GM10847 (cell line): ENCODE results near the gene TGM3.

Experiments
- POLR2A ChIP-seq: IDR thresholded peaks from 2 replicates; pipeline ENCODE4 v1.6.1; 2011; ENCODE audit not compliant: insufficient read length; ENCODE audit errors: extremely low read depth

Gene TGM3, protein sequence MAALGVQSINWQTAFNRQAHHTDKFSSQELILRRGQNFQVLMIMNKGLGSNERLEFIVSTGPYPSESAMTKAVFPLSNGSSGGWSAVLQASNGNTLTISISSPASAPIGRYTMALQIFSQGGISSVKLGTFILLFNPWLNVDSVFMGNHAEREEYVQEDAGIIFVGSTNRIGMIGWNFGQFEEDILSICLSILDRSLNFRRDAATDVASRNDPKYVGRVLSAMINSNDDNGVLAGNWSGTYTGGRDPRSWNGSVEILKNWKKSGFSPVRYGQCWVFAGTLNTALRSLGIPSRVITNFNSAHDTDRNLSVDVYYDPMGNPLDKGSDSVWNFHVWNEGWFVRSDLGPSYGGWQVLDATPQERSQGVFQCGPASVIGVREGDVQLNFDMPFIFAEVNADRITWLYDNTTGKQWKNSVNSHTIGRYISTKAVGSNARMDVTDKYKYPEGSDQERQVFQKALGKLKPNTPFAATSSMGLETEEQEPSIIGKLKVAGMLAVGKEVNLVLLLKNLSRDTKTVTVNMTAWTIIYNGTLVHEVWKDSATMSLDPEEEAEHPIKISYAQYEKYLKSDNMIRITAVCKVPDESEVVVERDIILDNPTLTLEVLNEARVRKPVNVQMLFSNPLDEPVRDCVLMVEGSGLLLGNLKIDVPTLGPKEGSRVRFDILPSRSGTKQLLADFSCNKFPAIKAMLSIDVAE

DNA sequence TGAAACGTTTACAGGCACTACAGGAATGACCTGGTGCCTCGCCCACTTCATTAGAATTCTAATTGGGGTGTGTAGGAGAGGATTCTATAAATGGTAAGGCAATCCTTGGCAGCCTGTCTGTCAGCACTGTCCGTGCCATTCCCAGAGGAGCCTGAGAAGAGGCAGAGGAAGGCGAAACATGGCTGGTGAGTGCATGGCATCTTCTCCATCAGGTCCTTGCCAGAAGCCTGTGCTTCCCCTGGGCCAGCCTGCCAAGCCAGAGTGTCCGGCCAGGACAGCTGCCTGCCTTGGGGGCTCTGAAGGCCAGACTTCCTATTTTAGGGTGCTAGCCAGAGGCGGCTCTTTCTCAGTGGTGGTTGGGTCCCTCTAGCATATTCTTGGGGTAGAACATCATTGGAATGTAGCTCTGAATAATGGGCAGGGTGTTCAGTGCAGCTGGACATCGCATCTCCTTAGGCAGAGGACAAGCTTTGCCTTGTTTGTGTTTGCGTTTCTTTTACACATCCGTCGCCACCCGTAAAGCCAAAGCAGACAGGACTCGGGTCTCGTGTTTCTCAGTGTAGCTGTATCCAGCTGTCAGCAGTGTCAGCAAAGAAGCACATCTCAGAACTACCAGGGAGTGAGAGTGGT, at the start of gene TGM3:
Gene TGM3 (plus strand): TSS at position 116 of the 630 bp plus-strand sequence. CDS start 63 bp downstream, at position 179.
- TF ChIP-seq POLR2A, result no peak

DNA sequence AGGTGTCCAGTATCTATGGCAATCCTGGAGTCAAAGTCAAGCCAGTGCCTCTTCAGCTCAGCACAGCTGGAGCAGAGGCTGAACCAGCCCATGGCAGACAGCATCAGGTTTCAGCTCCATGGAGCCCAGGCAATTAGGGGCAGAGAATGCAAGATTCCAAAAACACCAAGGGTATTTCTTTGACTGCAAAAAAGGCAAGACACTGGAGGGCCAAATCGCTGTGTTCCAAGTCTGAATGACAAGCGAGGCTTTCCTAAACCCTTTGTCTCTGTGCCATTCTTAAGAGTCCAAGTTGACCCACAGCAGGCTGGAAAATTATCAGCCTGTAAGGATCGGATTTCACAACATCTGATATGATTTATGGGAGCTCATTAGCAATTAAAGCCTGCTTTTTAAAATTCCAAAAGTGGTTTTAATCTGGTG, 49.7 kb upstream of the TGM3 start:
- no peak for TF ChIP-seq POLR2A

DNA sequence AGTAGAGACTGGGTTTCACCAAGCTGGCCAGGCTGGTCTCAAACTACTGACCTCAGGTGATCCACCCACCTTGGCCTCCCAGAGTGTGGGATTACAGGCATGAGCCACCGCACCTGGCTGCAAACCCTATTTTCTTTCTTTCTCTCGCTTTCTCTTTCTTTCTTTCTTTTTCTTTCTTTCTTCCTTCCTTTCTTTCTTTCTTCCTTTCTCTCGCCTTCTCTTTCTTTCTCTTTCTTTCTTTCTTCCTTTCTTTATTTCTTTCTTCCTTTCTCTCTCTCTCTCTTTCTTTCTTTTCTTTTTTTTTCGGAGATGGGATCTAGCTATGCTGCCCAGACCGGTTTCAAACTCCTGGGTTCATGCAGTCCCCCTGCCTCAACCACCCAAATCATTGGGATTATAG, 47.0 kb upstream of the TGM3 start:
- no peak for TF ChIP-seq POLR2A

DNA sequence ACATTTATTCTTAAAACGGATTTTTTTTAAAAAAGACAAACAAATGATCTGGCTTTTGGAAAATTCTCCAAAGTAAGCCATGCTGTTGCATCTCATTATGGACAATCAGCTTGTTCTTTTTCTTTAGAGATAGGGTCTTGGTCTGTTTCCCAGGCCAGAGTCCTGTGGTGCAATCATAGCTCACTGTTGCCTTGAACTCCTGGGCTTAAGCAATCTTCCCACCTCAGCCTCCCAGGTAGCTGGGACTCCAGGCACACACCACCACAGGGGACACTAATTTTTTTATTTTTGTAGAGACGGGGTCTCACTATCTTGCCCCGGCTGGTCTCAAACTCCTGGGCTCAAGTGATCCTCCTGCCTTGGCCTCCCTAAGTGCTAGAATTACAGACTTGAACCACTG, 45.9 kb upstream of the TGM3 start:
- TF ChIP-seq POLR2A, result no peak

DNA sequence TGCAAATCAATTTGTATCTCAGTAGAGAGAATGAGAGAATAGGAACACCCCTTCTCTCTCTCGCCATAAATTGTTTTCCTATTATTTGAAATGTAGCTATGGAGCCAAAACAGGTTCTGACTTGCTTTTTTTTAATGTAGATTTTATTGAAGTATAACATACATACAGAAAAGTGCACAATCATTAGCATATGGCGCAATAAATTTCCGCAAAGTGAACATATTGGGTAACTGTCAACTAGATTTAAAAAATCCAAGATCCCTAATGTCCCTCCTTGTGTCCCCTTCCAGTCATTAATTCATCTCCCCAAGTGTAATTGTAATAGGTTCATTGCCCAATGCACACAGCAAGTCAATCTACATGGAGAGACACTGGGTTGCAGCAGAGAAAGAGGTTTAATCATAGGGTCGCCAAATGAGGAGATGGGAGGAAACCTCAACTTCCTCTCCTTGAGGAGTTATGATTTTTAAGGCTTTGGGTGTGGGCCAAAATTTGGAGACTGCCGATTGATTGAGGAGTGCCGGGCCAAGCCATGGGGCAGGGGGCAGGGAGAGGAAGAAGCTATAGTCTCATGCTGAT, 43.3 kb upstream of the TGM3 start:
- no peak for TF ChIP-seq POLR2A

DNA sequence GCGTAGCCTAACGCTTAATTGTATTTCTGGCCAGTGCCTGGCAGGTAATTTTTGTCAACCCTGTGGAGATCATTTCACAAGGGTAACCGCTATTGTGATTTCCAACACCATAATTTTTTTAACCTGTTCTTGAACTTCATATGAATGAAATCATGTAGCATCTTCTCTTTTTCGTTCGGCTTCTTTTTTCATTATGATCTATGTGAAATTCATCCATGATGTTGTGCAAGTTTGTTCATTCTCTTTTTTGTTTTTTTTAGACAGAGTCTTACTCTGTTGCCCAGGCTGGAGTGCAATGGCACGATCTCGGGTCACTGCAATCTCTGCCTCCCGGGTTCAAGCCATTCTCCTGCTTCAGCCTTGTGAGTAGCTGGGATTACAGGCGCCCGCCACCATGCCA, 42.5 kb upstream of the TGM3 start:
- TF ChIP-seq POLR2A, result no peak

DNA sequence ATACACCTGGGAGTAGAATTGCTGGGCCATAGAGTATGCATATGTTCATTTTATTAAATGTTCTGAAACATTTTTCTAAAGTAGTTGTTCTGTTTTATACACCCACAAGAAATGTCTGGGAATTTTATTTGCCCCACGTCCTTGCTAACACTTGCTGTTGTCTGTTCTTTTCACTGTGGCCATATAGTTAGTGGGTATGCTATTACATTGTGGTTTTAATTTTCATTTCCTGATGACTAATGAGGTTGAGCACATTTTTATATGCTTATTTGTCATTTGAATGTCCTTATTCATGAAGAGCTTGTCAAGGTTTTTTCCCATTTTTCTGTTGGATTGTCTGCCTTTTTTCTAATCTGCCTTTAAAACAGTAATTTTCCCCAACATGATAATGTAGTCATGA, 41.5 kb upstream of the TGM3 start:
- TF ChIP-seq POLR2A, result no peak

DNA sequence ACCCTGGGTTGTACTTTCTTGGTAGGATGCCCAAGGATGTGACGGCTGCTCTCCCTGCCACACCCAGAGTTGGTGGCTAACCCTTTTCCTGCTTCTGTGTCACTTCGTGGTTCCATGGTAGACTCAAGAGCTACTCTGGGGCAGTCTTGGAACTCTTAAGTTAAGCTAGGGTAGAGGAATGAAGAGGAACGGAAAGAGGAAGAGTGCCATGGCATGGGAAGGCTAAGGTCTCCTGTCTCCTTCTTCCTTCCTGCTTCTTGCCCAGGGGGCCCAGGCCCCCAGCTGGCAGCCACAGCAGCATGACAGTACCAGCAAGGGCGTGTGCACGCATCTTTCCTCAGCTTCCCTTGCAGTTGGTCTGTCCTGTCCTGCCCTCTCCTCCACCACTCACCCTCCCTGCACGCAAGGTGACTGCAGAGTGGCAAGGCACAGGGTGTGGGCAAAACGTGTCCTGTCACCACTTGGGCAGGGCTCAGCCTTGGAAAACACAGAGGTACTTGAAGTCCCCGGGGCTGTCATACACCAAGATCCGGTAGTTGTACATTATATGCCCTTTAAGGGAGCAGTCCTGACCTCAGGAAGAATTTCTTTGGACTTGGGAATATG, 39.8 kb upstream of the TGM3 start:
- TF ChIP-seq POLR2A, result no peak

DNA sequence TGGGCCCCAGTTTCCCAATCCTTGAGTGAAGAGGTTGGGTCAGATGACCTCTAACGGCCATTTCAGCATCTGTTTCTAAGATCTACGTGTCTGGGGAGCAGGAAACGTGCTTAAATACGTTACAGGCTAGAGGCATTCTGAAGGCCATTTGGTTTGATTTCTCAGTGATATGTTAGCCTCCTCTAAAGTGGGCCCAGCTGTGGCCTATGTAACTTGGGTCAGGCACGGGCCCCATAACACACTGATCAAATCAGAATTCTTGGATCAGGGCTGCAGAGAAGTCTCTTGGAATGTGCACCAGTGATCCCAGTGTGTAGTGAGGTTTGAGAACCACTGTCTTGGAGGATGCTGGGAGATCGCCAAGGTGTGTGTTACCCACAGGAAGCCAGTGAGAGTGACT, 36.1 kb upstream of the TGM3 start:
- no peak for TF ChIP-seq POLR2A

DNA sequence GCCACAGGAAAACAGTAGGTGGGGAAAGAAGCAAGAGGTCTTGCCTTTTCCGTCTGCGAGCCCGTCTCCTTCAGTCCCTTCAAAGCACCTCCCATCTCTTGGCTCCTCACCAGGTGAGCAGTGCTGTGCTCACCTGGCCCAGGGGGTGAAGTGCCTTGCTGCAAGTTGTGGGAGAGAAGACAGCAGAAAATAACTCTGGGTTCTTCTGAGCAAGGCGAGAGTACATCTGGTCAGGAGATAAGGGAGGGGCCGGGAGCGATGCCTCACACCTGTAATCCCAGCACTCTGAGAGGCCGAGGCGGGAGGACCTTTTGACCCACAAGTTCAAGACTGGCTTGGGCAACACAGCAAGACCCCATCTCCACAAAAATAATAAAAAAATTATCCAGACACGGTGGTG, 35.6 kb upstream of the TGM3 start:
- no peak for TF ChIP-seq POLR2A

DNA sequence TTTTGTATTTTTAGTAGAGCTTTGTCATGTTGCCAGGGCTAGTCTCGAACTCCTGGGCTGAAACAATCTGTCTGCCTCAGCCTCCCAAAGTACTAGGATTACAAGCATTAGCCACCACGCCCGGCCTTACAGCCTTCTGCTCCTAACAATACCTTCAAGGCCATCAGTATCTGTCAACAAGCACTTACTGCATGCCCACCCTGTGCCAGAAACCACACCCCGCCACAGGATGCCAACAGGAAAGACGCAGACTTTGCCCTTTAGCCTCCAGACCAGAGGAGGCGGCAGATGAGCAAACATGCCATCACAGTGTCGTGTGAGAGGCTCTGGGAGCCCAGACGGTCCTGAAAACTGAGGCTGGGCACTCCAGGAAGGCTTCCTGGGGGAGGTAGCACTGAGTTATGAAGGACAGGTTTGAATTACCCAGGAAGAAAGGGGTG, 34.7 kb upstream of the TGM3 start:
- TF ChIP-seq POLR2A, result no peak

DNA sequence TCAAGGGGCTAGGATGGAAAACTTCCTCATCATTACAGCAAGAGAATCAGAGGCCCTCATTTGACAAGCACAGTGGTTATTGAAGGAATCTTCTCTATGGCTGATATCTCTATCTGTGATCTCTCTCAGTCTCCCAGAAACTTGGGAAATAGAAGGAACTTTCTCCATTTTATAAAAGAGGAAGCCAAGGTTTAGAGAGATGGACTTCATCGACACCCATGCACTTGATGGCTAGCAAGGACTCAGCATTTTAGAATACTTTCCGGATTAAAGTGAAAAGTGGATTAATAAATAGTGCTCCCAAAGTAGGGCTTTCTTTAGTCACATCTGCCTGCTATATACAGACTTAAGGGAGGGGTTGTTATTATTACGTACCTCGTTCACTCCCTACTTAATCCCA, 34.2 kb upstream of the TGM3 start:
- TF ChIP-seq POLR2A, result no peak

DNA sequence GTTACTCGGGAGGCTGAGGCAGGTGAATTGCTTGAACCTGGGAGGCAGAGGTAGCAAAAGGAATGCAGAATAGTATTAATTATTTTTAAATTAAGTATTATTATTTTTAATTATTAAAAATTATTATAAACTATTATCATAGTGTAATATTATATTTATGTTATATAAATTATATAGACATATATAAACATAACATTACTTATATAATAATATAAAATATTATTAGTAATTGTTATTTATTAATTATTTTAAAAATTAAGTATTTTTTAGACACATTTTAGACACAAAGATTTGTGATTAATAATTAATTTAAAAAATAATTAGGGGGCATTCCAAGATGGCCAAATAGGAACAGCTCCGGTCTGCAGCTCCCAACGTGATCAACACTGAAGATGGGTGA, 31.7 kb upstream of the TGM3 start:
- no peak for TF ChIP-seq POLR2A

DNA sequence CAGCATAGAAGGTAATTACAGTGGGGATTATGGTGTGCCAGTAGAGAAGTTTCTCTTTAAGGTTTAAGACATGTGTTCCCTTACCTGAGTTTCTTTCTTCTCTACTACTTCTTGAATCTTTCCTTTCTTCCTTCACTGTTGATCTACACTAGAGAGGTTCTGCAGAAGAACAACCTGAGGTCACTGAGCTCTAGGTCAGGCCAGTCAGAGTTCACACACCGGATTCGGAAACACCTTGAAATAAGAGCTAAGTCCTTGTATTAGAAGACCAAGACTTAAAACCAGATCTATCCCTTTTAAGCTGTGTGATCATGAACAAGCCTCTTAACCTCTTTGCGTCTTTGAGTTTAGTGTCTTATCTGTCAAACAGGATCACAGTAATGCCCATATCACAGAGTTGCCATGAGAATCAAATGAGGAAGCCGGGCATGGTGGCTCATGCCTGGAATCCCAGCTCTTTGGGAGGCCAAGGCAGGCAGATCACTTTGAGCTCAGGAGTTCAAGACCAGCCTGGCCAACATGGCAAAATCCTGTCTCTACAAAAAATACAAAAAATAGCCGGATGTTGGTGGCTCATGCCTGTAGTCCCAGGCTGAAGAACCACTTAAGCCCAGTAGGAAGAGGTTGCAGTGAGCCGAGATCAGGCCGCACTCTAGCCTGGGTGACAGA, 22.0 kb upstream of the TGM3 start:
- no peak for TF ChIP-seq POLR2A

DNA sequence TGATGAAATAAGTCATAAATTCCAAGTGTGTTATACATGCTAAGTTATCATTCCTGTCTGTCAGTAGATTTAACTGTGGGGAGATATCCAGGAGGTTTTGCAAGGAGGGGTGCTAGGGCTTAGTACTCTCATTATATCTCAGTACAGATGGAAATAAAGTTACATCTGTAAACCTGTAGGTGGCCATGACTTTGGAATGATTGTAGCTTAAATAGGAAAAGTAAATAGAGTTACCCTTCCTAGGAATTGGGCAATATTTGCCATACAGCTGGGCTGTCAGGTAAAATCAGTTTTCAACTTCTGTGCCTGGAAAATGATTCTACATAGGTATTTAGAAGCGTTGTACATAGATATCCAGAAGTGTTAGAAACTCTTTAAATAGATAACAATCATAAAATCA, 19.8 kb upstream of the TGM3 start:
- no peak for TF ChIP-seq POLR2A
